Measurements from ENCODE around the gene ADD1.

DNA sequence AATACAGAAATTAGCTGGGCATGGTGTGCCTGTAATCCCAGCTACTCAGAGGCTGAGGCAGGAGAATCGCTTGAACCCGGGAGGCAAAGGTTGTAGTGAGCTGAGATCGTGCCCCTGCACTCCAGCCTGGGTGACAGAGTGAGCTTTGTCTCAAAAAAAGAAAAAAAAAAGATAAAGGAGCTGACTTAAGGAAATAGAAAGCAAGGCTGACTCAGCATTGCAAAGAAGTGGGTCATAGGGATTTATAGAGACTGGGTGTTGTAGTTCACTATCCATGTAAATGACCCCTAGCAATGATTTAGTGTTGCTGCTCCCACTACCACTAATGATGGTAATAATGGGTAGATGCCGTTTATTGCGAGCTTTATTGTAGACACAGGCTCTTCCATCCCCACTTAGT is 47.6 kb downstream of the ADD1 start:
- no peak for TF ChIP-seq EZH2 (IDR thresholded peaks at IDR 0.05; ENCODE audit: low read length, missing control alignments)
- TF ChIP-seq, protein P1, sequence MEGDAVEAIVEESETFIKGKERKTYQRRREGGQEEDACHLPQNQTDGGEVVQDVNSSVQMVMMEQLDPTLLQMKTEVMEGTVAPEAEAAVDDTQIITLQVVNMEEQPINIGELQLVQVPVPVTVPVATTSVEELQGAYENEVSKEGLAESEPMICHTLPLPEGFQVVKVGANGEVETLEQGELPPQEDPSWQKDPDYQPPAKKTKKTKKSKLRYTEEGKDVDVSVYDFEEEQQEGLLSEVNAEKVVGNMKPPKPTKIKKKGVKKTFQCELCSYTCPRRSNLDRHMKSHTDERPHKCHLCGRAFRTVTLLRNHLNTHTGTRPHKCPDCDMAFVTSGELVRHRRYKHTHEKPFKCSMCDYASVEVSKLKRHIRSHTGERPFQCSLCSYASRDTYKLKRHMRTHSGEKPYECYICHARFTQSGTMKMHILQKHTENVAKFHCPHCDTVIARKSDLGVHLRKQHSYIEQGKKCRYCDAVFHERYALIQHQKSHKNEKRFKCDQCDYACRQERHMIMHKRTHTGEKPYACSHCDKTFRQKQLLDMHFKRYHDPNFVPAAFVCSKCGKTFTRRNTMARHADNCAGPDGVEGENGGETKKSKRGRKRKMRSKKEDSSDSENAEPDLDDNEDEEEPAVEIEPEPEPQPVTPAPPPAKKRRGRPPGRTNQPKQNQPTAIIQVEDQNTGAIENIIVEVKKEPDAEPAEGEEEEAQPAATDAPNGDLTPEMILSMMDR (conservative IDR thresholded peaks at IDR 0.05 in 1 of 2, IDR thresholded peaks at IDR 0.05 in 1 of 2; ENCODE audit: low read depth in 1 of 2, low read length in 2 of 2), result no peak

Measured in fibroblast of lung (primary cell).